GM12872 (cell line): Measurements from ENCODE around the gene APBB1.

ENCODE experiments used
- TF ChIP-seq, protein P1 (sequence below): IDR thresholded peaks from 3 replicates; pipeline ENCODE4 v1.5.1; 2011; ENCODE audit warnings: low read depth, mild to moderate bottlenecking, low read length, moderate library complexity; ENCODE audit not compliant: insufficient read depth

The APBB1 gene

DNA sequence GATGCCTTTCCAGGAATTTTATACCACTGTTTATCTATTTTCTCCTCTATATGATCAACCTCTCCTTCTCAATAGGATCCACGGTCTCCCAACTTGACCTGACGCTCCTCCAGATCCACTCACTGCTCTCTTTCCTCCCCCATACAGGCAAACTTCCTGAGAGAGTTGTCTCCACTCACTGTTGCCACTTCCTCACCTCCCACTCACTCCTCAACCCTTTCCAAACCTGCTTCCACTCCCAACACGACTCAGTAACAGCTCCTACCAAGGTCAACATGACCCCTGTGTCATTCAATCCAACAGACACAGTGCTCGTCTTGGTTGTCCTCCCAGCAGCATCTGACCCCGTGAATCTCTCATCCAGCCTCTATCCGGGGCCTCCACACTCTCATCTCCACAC lies 3.1 kb downstream of the APBB1 start:
- TF ChIP-seq, protein P1, sequence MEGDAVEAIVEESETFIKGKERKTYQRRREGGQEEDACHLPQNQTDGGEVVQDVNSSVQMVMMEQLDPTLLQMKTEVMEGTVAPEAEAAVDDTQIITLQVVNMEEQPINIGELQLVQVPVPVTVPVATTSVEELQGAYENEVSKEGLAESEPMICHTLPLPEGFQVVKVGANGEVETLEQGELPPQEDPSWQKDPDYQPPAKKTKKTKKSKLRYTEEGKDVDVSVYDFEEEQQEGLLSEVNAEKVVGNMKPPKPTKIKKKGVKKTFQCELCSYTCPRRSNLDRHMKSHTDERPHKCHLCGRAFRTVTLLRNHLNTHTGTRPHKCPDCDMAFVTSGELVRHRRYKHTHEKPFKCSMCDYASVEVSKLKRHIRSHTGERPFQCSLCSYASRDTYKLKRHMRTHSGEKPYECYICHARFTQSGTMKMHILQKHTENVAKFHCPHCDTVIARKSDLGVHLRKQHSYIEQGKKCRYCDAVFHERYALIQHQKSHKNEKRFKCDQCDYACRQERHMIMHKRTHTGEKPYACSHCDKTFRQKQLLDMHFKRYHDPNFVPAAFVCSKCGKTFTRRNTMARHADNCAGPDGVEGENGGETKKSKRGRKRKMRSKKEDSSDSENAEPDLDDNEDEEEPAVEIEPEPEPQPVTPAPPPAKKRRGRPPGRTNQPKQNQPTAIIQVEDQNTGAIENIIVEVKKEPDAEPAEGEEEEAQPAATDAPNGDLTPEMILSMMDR: no peak

DNA sequence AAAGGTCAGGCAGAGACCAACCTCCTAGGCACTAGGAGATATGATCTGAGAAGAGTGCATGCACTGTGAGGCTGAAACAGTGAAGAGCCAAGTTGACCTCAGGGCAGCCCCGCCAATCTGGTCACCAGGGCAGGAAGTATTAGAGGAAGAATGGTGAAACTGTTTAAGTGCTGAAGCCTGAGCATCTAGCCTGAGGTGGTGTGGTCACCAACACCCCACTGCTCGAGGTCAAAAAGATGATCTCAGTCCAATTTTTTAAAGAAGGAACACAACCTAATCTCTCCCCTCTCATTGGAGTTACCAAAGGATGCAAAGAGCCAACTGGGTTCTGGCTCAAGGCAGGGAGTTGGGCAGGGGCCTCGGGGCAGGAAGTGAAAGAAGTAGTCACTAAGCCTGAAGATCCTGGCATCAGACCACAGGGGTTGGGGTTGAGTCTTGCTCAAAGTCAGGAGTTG lies 4.0 kb downstream of the APBB1 start:
- TF ChIP-seq, protein P1: no peak

DNA sequence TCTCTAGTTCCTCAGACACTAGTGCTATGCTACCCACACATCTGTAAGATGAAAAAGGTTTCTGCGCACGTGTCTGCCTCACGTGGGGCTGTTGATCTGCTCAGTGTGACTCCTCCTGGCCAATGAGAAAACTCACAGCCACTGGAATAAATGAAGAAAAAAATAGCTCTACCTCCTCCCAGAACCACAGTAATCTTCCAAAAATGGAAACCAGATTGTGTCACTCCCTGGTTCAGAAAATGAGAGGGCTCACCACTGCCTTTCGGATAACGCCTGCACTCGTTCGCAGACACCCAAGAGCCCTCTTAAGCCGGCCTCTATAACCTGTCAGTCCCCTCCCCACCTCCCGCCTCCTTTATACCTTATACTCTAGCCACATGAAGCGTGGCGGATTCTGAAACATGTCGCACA lies 5.1 kb downstream of the APBB1 start:
- TF ChIP-seq, protein P1: no peak

DNA sequence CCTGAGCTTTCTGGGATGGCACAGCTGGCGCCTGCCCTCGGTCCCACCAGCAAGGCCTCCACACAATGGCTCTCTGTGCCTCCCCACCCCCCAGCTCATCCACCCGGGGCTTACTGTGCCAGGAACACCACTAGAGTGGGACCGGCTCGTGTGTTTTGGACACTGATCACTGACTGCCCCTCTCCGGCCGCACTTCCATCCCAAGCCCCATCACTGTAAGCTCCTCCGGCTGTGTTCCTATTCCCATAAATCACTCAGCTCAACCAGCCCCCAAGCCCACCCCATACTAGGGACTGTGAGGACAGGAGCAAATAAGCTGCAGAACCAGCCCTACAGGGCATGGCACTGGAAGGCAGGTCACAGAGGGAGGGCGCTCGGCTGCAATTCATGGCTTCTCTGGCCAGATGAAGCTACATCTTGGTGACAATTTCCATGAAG lies 7.3 kb downstream of the APBB1 start:
- TF ChIP-seq, protein P1: no peak

DNA sequence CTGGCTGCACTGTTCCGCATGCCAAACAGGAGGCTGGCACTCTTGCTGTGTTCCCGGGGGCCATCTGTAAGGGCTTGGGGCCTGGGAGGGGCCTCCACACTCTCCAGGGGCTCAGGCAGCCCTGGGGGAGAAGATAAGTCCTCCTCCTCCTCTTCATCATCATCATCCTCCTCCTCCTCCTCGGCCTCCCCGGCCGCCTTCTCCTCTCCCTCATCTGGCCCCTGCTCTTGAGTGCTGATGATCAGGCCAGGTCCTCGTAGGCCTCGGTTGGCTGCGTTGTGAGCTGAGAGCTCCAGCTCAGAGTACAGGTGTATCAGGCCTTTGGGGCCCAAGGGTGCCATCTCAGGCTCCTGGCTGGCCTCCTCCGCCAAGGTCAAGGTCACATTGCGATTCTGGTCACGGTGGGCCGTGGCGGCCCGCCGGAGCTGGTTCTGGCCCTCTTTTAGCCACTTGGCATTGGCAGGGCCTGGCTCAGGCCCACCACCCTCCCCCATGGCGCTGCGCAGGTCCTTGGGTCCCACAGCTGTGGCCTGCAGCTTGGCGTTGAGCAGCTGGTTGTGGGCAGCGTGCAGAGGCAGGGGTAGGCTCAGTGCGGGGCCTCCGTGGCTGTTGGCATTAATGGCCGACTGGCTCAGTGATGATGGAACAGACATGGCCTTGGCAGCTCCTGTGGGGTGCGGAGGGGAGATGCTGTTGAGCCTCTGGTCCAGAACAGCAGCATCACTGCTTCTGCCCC lies 8.0 kb downstream of the APBB1 start:
- TF ChIP-seq, protein P1: no peak

DNA sequence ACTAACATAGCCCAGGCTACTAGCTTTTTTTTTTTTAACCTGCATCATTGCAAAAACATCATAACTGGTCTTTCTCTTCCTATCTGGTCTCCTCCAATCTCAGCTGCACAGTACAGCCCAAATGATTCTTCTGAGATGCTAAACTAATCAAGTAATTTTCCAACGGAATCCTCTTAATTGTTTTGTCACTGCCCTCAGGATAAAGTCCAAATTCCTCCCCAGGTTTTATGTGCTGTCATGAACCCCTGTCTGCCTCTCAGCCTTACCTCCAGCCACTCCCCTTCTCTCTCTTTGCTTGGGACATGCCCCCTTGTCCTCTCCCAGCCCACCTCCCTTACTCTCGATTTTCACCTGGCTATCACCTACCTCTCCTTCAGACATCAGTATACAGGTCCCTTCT lies 12.5 kb downstream of the APBB1 start:
- TF ChIP-seq, protein P1: no peak

DNA sequence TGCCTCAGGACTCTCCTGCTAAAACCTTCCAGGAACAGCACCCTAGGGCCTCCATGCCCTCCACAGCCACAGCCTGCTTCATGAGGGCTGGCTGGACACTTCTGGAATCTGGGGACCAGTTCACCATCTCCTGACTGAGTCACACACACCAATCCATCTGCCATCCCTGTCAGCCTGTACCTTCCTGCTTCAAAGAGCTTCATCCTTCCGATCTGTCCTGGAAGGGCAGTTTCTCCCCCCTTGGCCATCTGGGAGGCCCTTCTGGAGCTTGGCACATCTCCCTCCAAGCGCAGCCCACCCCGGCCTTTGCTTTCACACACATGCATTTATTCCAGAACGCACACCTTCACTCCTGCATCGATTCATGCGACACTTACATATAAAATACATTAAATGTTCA lies 13.0 kb downstream of the APBB1 start:
- TF ChIP-seq, protein P1: no peak
